Ishikawa (cell line): Measurements from ENCODE around the gene GDF10.

Source experiments
- CEBPB ChIP-seq: IDR thresholded peaks from 2 replicates; pipeline ENCODE4 v1.6.1; 2012
- EP300 ChIP-seq: IDR thresholded peaks from 2 replicates; pipeline ENCODE4 v1.6.1; 2012; ENCODE audit warnings: borderline replicate concordance
- RAD21 ChIP-seq: IDR thresholded peaks from 2 replicates; pipeline ENCODE4 v1.6.1; 2012; ENCODE audit warnings: low read depth
- TAF1 ChIP-seq: IDR thresholded peaks from 2 replicates; pipeline ENCODE4 v1.6.1; 2012; ENCODE audit warnings: low read depth, mild to moderate bottlenecking
- ZBTB7A ChIP-seq: IDR thresholded peaks from 2 replicates; pipeline ENCODE4 v1.6.1; 2012; ENCODE audit warnings: low read depth
- TF ChIP-seq, protein P1 (sequence below): IDR thresholded peaks from 2 replicates; pipeline ENCODE4 v1.6.1; 2012; ENCODE audit warnings: low read depth, mild to moderate bottlenecking

DNA sequence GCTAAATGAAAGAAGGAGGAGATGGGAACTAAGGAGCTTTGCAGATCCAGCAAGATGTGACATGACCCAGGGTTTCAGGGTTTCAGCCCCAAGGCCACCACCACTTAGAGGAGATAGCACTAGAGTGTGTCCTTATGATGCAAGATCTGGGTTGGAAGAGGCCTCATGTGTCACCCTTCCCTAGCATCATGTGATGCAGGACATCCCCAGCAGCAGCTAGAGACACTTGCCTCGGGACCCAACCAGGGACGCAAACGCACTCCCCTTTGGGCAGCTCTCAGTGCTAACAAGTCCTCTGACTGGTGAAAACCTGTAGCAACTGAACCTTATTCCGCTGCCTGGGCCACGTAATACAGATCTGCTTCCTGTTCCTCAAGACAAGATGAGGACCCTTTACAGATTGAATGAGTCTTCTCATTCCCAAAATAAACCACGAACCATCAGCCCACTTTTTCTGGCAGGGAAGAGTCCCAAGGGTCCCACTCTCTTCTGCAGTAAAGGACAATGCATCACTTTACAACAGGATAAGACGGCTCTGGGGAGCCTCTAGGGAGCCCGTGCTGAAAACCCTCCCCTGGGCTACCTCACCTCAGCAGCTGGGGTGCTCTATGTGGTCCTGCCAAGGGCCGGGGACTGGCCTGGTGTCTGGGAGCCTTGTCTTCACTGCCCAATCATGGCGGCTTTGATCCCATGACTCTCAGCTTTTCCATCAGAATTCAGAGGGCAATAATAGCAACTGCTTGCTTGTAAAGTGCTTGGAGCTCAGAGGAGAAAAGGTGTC is 44.8 kb upstream of the GDF10 start:
- TF ChIP-seq EP300, result no peak
- TF ChIP-seq, protein P1, sequence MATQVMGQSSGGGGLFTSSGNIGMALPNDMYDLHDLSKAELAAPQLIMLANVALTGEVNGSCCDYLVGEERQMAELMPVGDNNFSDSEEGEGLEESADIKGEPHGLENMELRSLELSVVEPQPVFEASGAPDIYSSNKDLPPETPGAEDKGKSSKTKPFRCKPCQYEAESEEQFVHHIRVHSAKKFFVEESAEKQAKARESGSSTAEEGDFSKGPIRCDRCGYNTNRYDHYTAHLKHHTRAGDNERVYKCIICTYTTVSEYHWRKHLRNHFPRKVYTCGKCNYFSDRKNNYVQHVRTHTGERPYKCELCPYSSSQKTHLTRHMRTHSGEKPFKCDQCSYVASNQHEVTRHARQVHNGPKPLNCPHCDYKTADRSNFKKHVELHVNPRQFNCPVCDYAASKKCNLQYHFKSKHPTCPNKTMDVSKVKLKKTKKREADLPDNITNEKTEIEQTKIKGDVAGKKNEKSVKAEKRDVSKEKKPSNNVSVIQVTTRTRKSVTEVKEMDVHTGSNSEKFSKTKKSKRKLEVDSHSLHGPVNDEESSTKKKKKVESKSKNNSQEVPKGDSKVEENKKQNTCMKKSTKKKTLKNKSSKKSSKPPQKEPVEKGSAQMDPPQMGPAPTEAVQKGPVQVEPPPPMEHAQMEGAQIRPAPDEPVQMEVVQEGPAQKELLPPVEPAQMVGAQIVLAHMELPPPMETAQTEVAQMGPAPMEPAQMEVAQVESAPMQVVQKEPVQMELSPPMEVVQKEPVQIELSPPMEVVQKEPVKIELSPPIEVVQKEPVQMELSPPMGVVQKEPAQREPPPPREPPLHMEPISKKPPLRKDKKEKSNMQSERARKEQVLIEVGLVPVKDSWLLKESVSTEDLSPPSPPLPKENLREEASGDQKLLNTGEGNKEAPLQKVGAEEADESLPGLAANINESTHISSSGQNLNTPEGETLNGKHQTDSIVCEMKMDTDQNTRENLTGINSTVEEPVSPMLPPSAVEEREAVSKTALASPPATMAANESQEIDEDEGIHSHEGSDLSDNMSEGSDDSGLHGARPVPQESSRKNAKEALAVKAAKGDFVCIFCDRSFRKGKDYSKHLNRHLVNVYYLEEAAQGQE, result no peak
- no peak for TF ChIP-seq TAF1
- TF ChIP-seq RAD21, result no peak
- no peak for TF ChIP-seq ZBTB7A
- TF ChIP-seq CEBPB, result no peak
